MM.1S (cell line): Measurements from ENCODE around the gene TLX3.

Source experiments
- DNase-seq: peaks from one replicate; pipeline ENCODE4 v3.0.0-alpha.2; 2015
- H2AFZ ChIP-seq: fragments of 300-600 bp; sonication (generic); 2 replicates; pipeline ENCODE4 v1.6.0; 2016; ENCODE audit warnings: antibody characterized with exemption, low read length
- H3F3A ChIP-seq: fragments of 300-600 bp; sonication (generic); 2 replicates; pipeline ENCODE4 v1.6.1; 2016; ENCODE audit warnings: mild to moderate bottlenecking, antibody characterized with exemption, low read length, moderate library complexity, mixed read lengths; ENCODE audit not compliant: insufficient read depth
- H3K27ac ChIP-seq: fragments of 300-600 bp; sonication (generic); 2 replicates; pipeline ENCODE4 v1.5.1; 2016; ENCODE audit warnings: mild to moderate bottlenecking, low read length
- H3K27me3 ChIP-seq: fragments of 300-600 bp; sonication (generic); replicated peaks from 2 replicates; pipeline ENCODE4 v1.6.0; 2016; ENCODE audit warnings: low read length; ENCODE audit not compliant: insufficient read depth
- H3K36me3 ChIP-seq: fragments of 300-600 bp; sonication (generic); replicated peaks from 2 replicates; pipeline ENCODE4 v1.6.1; 2016; ENCODE audit warnings: mild to moderate bottlenecking, low read length, mixed read lengths; ENCODE audit not compliant: insufficient read depth
- H3K4me1 ChIP-seq: fragments of 300-600 bp; sonication (generic); 2 replicates; pipeline ENCODE4 v1.6.1; 2016; ENCODE audit warnings: low read length, mixed read lengths
- H3K4me2 ChIP-seq: fragments of 300-600 bp; sonication (generic); 2 replicates; pipeline ENCODE4 v1.6.0; 2016; ENCODE audit warnings: low read depth, low read length
- H3K4me3 ChIP-seq: fragments of 300-600 bp; sonication (generic); 2 replicates; pipeline ENCODE4 v1.5.1; 2016; ENCODE audit warnings: low read length, mixed read lengths
- H3K79me2 ChIP-seq: fragments of 300-600 bp; sonication (generic); 2 replicates; pipeline ENCODE4 v1.6.1; 2016; ENCODE audit warnings: mixed run types, low read length, mixed read lengths
- H3K9ac ChIP-seq: fragments of 300-600 bp; sonication (generic); 2 replicates; pipeline ENCODE4 v1.6.1; 2016; ENCODE audit warnings: low read length, mixed read lengths
- H3K9me2 ChIP-seq: fragments of 300-600 bp; sonication (generic); replicated peaks from 2 replicates; pipeline ENCODE4 v1.6.1; 2016; ENCODE audit warnings: mild to moderate bottlenecking, low read length, mixed read lengths; ENCODE audit not compliant: insufficient read depth
- H3K9me3 ChIP-seq: fragments of 300-600 bp; sonication (generic); replicated peaks from 2 replicates; pipeline ENCODE4 v1.6.1; 2016; ENCODE audit warnings: mild to moderate bottlenecking, low read length, mixed read lengths; ENCODE audit not compliant: insufficient read depth
- H4K20me1 ChIP-seq: fragments of 300-600 bp; sonication (generic); 2 replicates; pipeline ENCODE4 v1.6.1; 2016; ENCODE audit warnings: mild to moderate bottlenecking, low read length, moderate library complexity, mixed read lengths; ENCODE audit not compliant: insufficient read depth
- CTCF ChIP-seq: fragments of 300-600 bp; sonication (generic); IDR thresholded peaks from 2 replicates; pipeline ENCODE4 v1.5.1; 2016; ENCODE audit warnings: antibody characterized with exemption, low read length, mixed read lengths
- EZH2 ChIP-seq: fragments of 300-600 bp; sonication (generic); optimal IDR thresholded peaks from 2 replicates; pipeline ENCODE3; 2017; ENCODE audit warnings: low read depth, mild to moderate bottlenecking, antibody characterized with exemption, low read length, mixed read lengths
- EZH2phosphoT487 ChIP-seq: fragments of 300-600 bp; sonication (generic); IDR thresholded peaks from 2 replicates; pipeline ENCODE4 v1.6.1; 2018; ENCODE audit warnings: antibody characterized with exemption, low read length

TLX3 gene

DNA sequence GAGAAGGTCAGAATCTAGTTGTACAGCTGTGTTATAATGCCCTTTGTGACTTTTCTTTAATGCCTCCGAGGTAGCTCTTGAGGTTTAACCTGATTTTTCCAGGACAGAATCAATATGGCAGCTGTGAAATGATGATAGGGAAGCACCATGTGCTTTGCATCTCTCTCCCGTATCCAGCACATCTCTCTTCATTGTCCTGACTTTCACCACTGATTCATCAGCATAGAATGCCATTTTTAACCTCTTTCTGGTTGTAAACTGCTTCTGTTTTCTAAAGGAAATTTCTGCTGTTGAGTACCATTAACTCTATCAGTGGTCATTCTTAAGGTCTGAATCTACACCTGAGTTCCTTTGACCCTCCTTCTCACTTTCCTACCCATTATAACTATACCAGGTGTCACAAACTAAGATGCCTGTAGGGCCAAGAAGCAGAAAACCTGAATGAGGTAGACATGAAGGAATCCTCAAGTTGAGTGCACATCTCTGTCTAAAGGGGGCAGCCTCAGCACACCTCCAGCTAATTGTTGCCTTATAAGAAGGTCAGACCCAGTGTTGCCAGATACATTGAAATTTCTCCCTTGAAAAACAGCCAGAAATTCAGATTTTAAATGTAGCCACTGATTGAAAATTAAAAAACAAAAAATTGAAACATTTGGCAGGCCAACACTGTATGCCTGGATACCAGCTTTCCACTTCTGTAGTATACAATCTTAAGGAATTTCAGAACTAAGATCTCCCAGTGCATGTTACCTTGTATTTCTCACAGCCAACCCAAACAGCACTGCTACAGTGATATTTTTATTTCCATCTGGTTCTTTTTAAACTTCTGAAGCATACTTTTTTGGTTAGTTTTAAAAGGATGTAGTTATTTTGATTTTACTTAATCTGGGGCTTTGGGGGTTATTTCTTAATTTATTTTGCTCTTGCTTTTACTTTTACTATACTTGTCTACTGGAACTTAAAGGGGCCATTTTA, 35.8 kb upstream of the TLX3 start:
- Histone ChIP-seq H3K27me3 (no peaks in the 10 kb centered on the region), H3K36me3 (no peaks in the 10 kb centered on the region), H3K9ac (no peak overlapping the region), H4K20me1 (no peaks in the 10 kb centered on the region), H3F3A (no peaks in the 10 kb centered on the region), H2AFZ (no peak overlapping the region), H3K4me2 (no peak overlapping the region), H3K4me3 (no peak overlapping the region), H3K9me3 (no peaks in the 10 kb centered on the region), H3K27ac (no peak overlapping the region), H3K79me2 (no peaks in the 10 kb centered on the region), H3K4me1 (no peaks in the 10 kb centered on the region), H3K9me2 (no peaks in the 10 kb centered on the region)
- DNase-seq = peak; percentile 53
- TF ChIP-seq CTCF (peak; percentile 61), EZH2phosphoT487 (no peak)

DNA sequence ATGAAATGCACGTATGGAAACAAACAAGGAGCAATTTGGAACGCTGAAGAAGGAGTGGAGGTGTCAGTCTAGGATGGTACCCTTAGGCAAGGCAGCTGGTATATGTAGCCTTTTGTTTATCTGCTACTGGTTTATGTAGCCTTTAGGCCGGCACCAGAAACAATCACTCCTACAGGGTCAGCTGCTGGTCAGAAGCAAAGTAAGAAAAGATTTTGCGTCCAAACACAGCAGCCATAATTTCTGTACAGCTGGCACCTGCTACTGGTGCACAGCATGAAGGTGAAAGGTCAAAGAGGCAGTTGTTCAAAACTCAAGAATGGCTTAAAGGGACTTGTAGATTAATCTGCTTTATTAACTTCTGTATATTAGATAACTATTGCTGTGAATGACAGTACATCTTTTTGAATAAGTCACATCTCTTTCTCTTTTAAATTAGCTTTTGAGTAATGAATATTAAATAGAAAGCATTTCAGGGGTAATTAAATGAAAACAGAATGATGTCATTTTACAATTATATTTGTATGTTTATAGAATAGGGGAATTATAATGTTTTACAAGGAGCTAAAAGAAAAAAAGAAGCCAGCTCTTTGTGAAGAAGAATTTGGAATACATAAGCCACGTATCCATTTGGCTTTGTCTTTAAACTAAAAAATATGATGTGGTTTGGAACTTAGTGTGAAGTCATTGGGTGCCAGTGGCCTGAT, 33.1 kb upstream of the TLX3 start:
- Histone ChIP-seq H4K20me1 (no peaks in the 10 kb centered on the region), H3K9me3 (no peaks in the 10 kb centered on the region), H3K36me3 (no peaks in the 10 kb centered on the region), H3K4me2 (no peak overlapping the region), H3K9me2 (no peaks in the 10 kb centered on the region), H3K27ac (no peak overlapping the region), H3K4me1 (no peaks in the 10 kb centered on the region), H2AFZ (no peak overlapping the region), H3F3A (no peaks in the 10 kb centered on the region), H3K9ac (no peak overlapping the region), H3K79me2 (no peaks in the 10 kb centered on the region), H3K4me3 (no peak overlapping the region), H3K27me3 (no peaks in the 10 kb centered on the region)
- TF ChIP-seq EZH2phosphoT487 = no peak
- TF ChIP-seq CTCF = no peak
- no peak for TF ChIP-seq EZH2
- DNase-seq = no peak

DNA sequence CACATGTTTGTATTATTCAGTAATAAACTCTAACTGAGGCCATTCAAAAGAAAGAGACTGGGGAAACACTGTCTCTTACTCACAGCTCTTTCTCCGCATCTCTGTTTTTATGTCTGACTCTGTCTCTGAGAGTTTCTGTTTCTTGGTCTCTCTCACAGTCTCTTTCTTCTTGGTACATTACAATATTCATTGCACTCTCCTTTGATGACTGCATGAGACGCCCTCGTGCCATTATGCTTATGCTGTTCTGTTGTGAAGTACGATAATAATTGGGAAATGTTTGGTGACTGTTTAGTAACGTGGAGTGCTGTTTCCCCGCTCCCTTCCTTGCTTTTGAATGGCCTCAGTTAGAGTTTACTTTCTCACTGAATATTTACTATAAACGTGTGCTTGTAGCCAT, 25.3 kb upstream of the TLX3 start:
- no peaks in the 10 kb centered on the region for H3K27me3 ChIP-seq
- no peaks in the 10 kb centered on the region for H3K9me2 ChIP-seq
- no peak overlapping the region for H3K4me2 ChIP-seq
- no peaks in the 10 kb centered on the region for H3K79me2 ChIP-seq
- TF ChIP-seq EZH2 (no peak), CTCF (no peak), EZH2phosphoT487 (no peak)
- no peaks in the 10 kb centered on the region for H3K4me1 ChIP-seq
- H3K9ac ChIP-seq = no peak overlapping the region
- no peaks in the 10 kb centered on the region for H3K9me3 ChIP-seq
- no peaks in the 10 kb centered on the region for H4K20me1 ChIP-seq
- no peak for DNase-seq
- H3F3A ChIP-seq = no peaks in the 10 kb centered on the region
- H2AFZ ChIP-seq = no peak overlapping the region
- H3K4me3 ChIP-seq = no peak overlapping the region
- H3K27ac ChIP-seq = no peak overlapping the region
- H3K36me3 ChIP-seq = no peaks in the 10 kb centered on the region
